Kidney (tissue), 14 donors: ENCODE data around the gene CLEC19A. TPM values are rescaled to one million over a fixed set of nuclear protein-coding genes. Genes with fewer than 3 reads are reported as not detected.

Experiments used
- DNase-seq, 5 donors: peaks; one replicate each; pipeline ENCODE4 v3.0.0-alpha.2; 2013 to 2020
- FAIRE-seq: peaks from 2 replicates; lab custom pipeline; 2012; peaks lifted over from hg19 to GRCh38; lab: Jason Lieb, UNC
- H3K27ac ChIP-seq, 2 donors: one replicate each; pipeline ENCODE4 v1.7.0; 2013; ENCODE audit warnings: low read depth in 2 of 2, low read length in 2 of 2, inconsistent platforms in 1 of 2
- H3K27me3 ChIP-seq: one replicate; pipeline ENCODE4 v1.7.1; 2013; ENCODE audit warnings: low read length, inconsistent platforms; ENCODE audit not compliant: control insufficient read depth, insufficient read depth
- H3K36me3 ChIP-seq, 3 donors: one replicate each; pipeline versions ENCODE4 v1.7.0 to v1.7.1; 2013; ENCODE audit warnings: low read length in 3 of 3, control low read depth in 1 of 3, inconsistent platforms in 1 of 3; ENCODE audit not compliant: insufficient read depth in 3 of 3, control insufficient read depth in 2 of 3
- H3K4me1 ChIP-seq, 3 donors: one replicate each; pipeline versions ENCODE4 v1.7.0 to v1.7.1; 2013; ENCODE audit warnings: low read length in 3 of 3, inconsistent platforms in 1 of 3, low read depth in 1 of 3; ENCODE audit not compliant: control insufficient read depth in 2 of 3, insufficient read depth in 2 of 3
- H3K4me3 ChIP-seq, 3 donors: one replicate each; pipeline versions ENCODE4 v1.7.0 to v1.8.1; 2013; ENCODE audit warnings: low read length in 3 of 3, control low read depth in 1 of 3, inconsistent platforms in 1 of 3
- H3K9ac ChIP-seq, 3 donors: one replicate each; pipeline versions ENCODE4 v1.7.0 to v1.7.1; 2013; ENCODE audit warnings: low read length in 3 of 3, control low read depth in 1 of 3, inconsistent platforms in 1 of 3
- H3K9me3 ChIP-seq, 3 donors: one replicate each; pipeline versions ENCODE4 v1.7.0 to v1.7.1; 2013; ENCODE audit warnings: low read length in 3 of 3, control low read depth in 1 of 3, inconsistent platforms in 1 of 3; ENCODE audit not compliant: control insufficient read depth in 2 of 3, insufficient read depth in 1 of 3
- CTCF ChIP-seq: IDR thresholded peaks from 3 replicates; pipeline ENCODE4 v1.5.1; 2012; ENCODE audit warnings: mild to moderate bottlenecking, moderate library complexity, borderline replicate concordance; ENCODE audit not compliant: insufficient read depth; ENCODE audit errors: extremely low read depth
- intact Hi-C: fragments of 100-400 bp; cut with DNase I; formaldehyde crosslinking; loops from one replicate; pipeline ENCODE4 v1.11.1; 2022
- polyA plus RNA-seq: library from polyadenylated mRNA; stranded (reverse); fragments of 350-450 nt; fragmentation: Illumina TruSeq; extraction: RNeasy Lipid Tissue Mini Kit (QIAGEN cat#74804); gene quantifications from one replicate; pipeline ENCODE4 v1.2.3, GENCODE V29; 2014; ENCODE audit warnings: low read depth, low replicate concordance; ENCODE audit not compliant: insufficient read depth
- total RNA-seq: library from RNA; stranded (reverse); fragmentation: NEBNext Ultra II Directional; extraction: Animal tissue kit (Norgen Biotek cat#: 25700); gene quantifications from one replicate; pipeline ENCODE4 v1.2.1, GENCODE V29; 2021
- donor health status: control.
- donor health status: control.
- donor health status: control.
- donor health status: control.
- donor health status: control.
- donor health status: DM: yes; HTN: yes; CAD: no.
- donor health status: Normal renal cell carcinoma (clear cell type).

CLEC19A gene
- total and polyA plus RNA-seq, 2 donors from 2014 or later: not detected

DNA sequence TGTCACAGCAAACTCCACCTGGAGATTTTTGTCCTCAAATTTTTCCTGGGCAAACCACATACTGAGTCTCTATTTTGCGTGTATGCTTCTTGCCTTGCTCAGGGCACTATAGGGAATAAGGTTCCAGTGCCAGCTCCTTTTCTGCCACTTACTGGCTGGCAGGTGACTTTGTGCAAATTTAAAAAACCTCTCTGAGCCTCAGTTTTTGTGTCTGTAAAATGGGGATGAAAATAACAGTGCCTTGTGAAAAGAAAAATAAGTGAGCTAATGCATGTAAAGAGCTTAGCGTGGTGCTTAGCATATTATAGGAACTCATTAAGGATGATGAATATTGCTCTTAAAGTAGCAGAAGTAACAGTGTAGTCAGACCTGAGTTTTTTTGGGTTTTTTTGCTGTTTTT, 19.9 kb downstream of the CLEC19A start:
- H3K4me1 ChIP-seq: no peaks in the 10 kb centered on the region

DNA sequence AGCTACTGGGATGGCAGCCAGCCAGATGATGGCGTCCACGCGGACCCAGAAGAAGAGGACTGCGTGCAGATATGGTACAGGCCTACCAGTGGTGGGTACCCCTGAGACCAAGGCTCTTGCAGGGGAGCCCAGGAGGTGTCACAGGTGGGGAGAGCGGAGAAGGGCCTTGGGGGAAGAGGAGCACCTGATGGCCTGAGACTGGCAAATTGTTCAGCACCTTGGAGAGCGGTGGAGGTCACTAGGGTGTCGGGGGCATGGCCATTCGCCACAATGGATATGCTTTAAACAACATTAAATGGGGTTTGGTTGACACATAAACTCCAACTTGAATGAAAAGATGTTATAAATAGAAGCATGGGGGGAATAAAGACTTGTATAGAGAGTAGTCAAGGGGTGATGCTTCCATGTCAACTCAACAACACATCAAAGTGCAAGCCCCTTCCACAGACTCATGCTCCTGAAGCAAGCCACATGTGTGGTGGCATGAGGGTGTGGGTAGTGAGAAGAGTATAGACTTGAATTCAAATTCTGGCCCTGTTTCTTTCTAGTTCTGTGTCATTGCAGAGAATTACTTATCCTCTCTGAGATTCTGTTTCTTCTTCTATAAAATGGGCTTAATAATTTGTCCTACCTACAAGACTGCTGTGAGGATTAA, 22.2 kb downstream of the CLEC19A start:
- Histone ChIP-seq H3K27me3 (no peaks in the 10 kb centered on the region), H3K27ac (no peak overlapping the region), H3K9ac (no peak overlapping the region), H3K4me3 (no peak overlapping the region), H3K4me1 (no peaks in the 10 kb centered on the region), H3K36me3 (no peaks in the 10 kb centered on the region), H3K9me3 (no peaks in the 10 kb centered on the region)
- intact Hi-C loops: no loop called here
- peak in 4 of 5 donors; percentile 27 to 42 (median 36) for DNase-seq
- no peak for FAIRE-seq
- TF ChIP-seq CTCF: no peak

More for the DNA sequence above, 19.9 kb downstream of the CLEC19A start:
- Histone ChIP-seq H3K27ac (no peak overlapping the region), H3K36me3 (no peaks in the 10 kb centered on the region), H3K9me3 (no peaks in the 10 kb centered on the region), H3K9ac (no peak overlapping the region), H3K4me3 (no peak overlapping the region), H3K27me3 (no peaks in the 10 kb centered on the region)
- DNase-seq (no peak), FAIRE-seq (no peak)
- intact Hi-C loops: no loop called here
- no peak for TF ChIP-seq CTCF

DNA sequence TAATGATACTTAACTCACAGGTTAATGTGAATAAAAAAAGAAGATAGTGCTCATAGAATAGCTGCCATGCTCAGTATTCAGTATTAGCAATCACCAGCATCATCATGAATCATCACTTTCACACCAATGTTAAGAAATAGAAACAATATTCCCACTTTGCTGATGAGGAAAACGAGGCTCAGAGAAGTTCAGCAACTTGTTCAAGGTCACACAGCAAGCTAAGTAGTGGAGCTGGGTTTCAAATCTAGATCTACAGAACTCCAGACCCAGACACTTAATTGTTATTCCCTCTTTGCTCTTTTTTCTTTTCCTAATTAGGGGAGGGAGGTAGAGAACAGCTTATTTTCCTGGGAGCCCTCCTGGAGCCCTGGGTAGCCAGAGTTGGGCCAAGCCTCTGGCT, 22.9 kb downstream of the CLEC19A start:
- H3K9ac ChIP-seq: no peak overlapping the region
- no peak overlapping the region for H3K27ac ChIP-seq
- FAIRE-seq (no peak), DNase-seq (no peak)
- H3K4me3 ChIP-seq: no peak overlapping the region
- no peaks in the 10 kb centered on the region for H3K27me3 ChIP-seq
- H3K9me3 ChIP-seq: no peaks in the 10 kb centered on the region
- TF ChIP-seq CTCF: no peak
- intact Hi-C loops: no loop called here
- no peaks in the 10 kb centered on the region for H3K36me3 ChIP-seq
- H3K4me1 ChIP-seq: no peaks in the 10 kb centered on the region

DNA sequence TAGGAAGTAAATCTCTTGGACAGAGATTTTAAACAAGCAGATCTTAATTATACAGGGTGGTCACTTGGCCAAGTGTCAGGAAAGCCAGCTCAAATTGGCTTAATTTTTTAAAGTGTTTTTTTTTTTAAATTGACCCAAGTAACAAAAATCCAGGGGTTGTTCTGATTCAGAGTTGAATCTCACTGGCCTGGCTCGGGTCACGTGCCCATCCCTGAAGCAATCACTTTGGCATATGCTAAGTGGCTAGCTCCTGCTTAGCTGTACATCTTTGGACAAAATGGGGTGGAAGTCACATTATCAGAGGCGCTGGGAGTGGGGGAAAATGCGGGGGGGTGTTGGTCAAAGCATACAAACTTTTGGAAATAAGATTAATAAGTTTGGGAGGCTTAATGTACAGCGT, 23.6 kb downstream of the CLEC19A start:
- H3K27me3 ChIP-seq: no peaks in the 10 kb centered on the region
- no peak for FAIRE-seq
- no peak overlapping the region for H3K4me3 ChIP-seq
- no peak overlapping the region for H3K9ac ChIP-seq
- DNase-seq: no peak
- H3K27ac ChIP-seq: no peak overlapping the region
- no peaks in the 10 kb centered on the region for H3K4me1 ChIP-seq
- no peak for TF ChIP-seq CTCF
- H3K36me3 ChIP-seq: no peaks in the 10 kb centered on the region
- H3K9me3 ChIP-seq: no peaks in the 10 kb centered on the region
- intact Hi-C loops: no loop called here
